H1 (cell line): ENCODE data around the gene GGA1. TPM values are rescaled to one million over a fixed set of nuclear protein-coding genes. Genes with fewer than 3 reads are reported as not detected.

Source experiments
- CTCF ChIA-PET: fragments of 300-600 bp; sonication (Branson Sonifier 250); formaldehyde crosslinking; loops from one replicate; lab custom pipeline; 2021; ENCODE audit not compliant: partially characterized antibody; lab: Charles Lee
- POLR2A ChIA-PET: fragments of 300-600 bp; sonication (Branson Sonifier 250); formaldehyde crosslinking; loops from one replicate; lab custom pipeline; 2021; ENCODE audit warnings: inconsistent platforms; ENCODE audit not compliant: partially characterized antibody; lab: Charles Lee
- DNase-seq, 2 experiments: peaks; one replicate each; pipeline versions ENCODE4 v3.0.0 to v3.0.0-alpha.2; 2010 to 2022; ENCODE audit warnings: low spot score in 2 of 2, low read depth in 1 of 2, mixed read lengths in 1 of 2
- FAIRE-seq: peaks from 2 replicates; lab custom pipeline; 2011; peaks lifted over from hg19 to GRCh38; lab: Jason Lieb, UNC
- H2AFZ ChIP-seq: 2 replicates; pipeline ENCODE4 v1.8.1; 2012; ENCODE audit warnings: low read length, inconsistent platforms
- H2AK5ac ChIP-seq: 2 replicates; pipeline ENCODE4 v1.6.1; 2013; ENCODE audit warnings: low read depth, low read length
- H2BK120ac ChIP-seq: replicated peaks from 2 replicates; pipeline ENCODE3; 2013; ENCODE audit warnings: low read depth, low read length, inconsistent platforms
- H2BK12ac ChIP-seq: 2 replicates; pipeline ENCODE4 v1.6.1; 2013; ENCODE audit warnings: low read depth, low read length
- H2BK15ac ChIP-seq: 2 replicates; pipeline ENCODE4 v1.6.1; 2013; ENCODE audit warnings: low read length
- H2BK20ac ChIP-seq: 2 replicates; pipeline ENCODE4 v1.6.1; 2013; ENCODE audit warnings: low read length
- H2BK5ac ChIP-seq: 2 replicates; pipeline ENCODE4 v1.6.1; 2013; ENCODE audit warnings: low read depth, low read length
- H3K14ac ChIP-seq: 2 replicates; pipeline ENCODE4 v1.6.1; 2013; ENCODE audit warnings: inconsistent platforms; ENCODE audit not compliant: insufficient read length
- H3K18ac ChIP-seq: 2 replicates; pipeline ENCODE4 v1.6.1; 2013; ENCODE audit warnings: low read length; ENCODE audit errors: extremely low read depth
- H3K23ac ChIP-seq: 2 replicates; pipeline ENCODE4 v1.6.1; 2013; ENCODE audit warnings: inconsistent platforms; ENCODE audit not compliant: insufficient read length
- H3K23me2 ChIP-seq: 2 replicates; pipeline ENCODE4 v1.6.1; 2013; ENCODE audit warnings: low read depth, low read length
- H3K27ac ChIP-seq: 2 replicates; pipeline ENCODE4 v1.6.1; 2011; ENCODE audit warnings: low read depth, low read length, inconsistent platforms
- H3K27me3 ChIP-seq, 4 experiments: replicated peaks in 1 of 4; 1 replicate in 1 of 4; 2 replicates in 3 of 4; pipeline versions ENCODE4 v1.6.1 to v1.8.1; 2011 to 2013; ENCODE audit warnings: low read length in 3 of 4, mild to moderate bottlenecking in 3 of 4, inconsistent platforms in 2 of 4, mixed read lengths in 2 of 4, moderate library complexity in 1 of 4; ENCODE audit not compliant: control insufficient read depth in 3 of 4, insufficient read depth in 3 of 4; ENCODE audit errors: extremely low read depth in 1 of 4
- H3K36me3 ChIP-seq, 4 experiments: 2 replicates each; pipeline versions ENCODE4 v1.6.1 to v1.8.1; 2011 to 2013; ENCODE audit warnings: mild to moderate bottlenecking in 4 of 4, low read length in 3 of 4, moderate library complexity in 2 of 4, control low read depth in 1 of 4, inconsistent platforms in 1 of 4; ENCODE audit not compliant: insufficient read depth in 4 of 4, control insufficient read depth in 2 of 4
- H3K4ac ChIP-seq: replicated peaks from 2 replicates; pipeline ENCODE3; 2013; ENCODE audit warnings: low read length, low read depth, mixed read lengths, inconsistent platforms; ENCODE audit not compliant: insufficient read length
- H3K4me1 ChIP-seq, 4 experiments: replicated peaks in 1 of 4; 1 replicate in 1 of 4; 2 replicates in 3 of 4; pipeline versions ENCODE4 v1.6.1 to v1.8.1; 2011 to 2013; ENCODE audit warnings: low read length in 3 of 4, inconsistent platforms in 2 of 4, mixed read lengths in 1 of 4; ENCODE audit not compliant: insufficient read depth in 4 of 4, control insufficient read depth in 3 of 4
- H3K4me2 ChIP-seq, 2 experiments: 2 replicates each; pipeline versions ENCODE4 v1.6.1 to v1.8.1; 2011 to 2013; ENCODE audit warnings: low read depth in 2 of 2, low read length in 2 of 2, control low read depth in 1 of 2, inconsistent platforms in 1 of 2, mild to moderate bottlenecking in 1 of 2; ENCODE audit not compliant: insufficient read depth in 1 of 2
- H3K4me3 ChIP-seq, 4 experiments: fragments of 200-600, 300-600 bp in 1 of 4; sonication (generic), shearing (Covaris generic), sonication (Bioruptor Twin) in 1 of 4; 2 replicates each; pipeline versions ENCODE4 v1.5.1 to v1.8.1; 2011 to 2016; ENCODE audit warnings: low read length in 4 of 4, low read depth in 3 of 4, control low read depth in 2 of 4, inconsistent platforms in 2 of 4, mild to moderate bottlenecking in 2 of 4, mixed read lengths in 1 of 4, moderate library complexity in 1 of 4; ENCODE audit not compliant: insufficient read depth in 2 of 4; ENCODE audit errors: extremely low read depth in 1 of 4
- H3K56ac ChIP-seq: replicated peaks from 2 replicates; pipeline ENCODE3; 2013; ENCODE audit warnings: low read depth, mild to moderate bottlenecking, mixed read lengths, low read length, inconsistent platforms; ENCODE audit not compliant: insufficient read length
- H3K79me1 ChIP-seq: 2 replicates; pipeline ENCODE4 v1.6.1; 2013; ENCODE audit warnings: low read depth, low read length, control low read depth
- H3K79me2 ChIP-seq, 2 experiments: 2 replicates each; pipeline versions ENCODE4 v1.6.1 to v1.8.1; 2012 to 2013; ENCODE audit warnings: low read length in 2 of 2, mild to moderate bottlenecking in 2 of 2, inconsistent platforms in 1 of 2; ENCODE audit not compliant: insufficient read depth in 2 of 2, control insufficient read depth in 1 of 2
- H3K9ac ChIP-seq, 4 experiments: replicated peaks in 1 of 4; 1 replicate in 1 of 4; 2 replicates in 3 of 4; pipeline versions ENCODE4 v1.6.1 to v1.8.1; 2011 to 2013; ENCODE audit warnings: low read depth in 3 of 4, low read length in 3 of 4, control low read depth in 2 of 4, mild to moderate bottlenecking in 2 of 4, moderate library complexity in 2 of 4, inconsistent platforms in 1 of 4; ENCODE audit errors: extremely low read depth in 1 of 4
- H3K9me3 ChIP-seq, 2 experiments: 2 replicates each; pipeline versions ENCODE4 v1.6.1 to v1.8.1; 2012 to 2013; ENCODE audit warnings: mild to moderate bottlenecking in 2 of 2, moderate library complexity in 2 of 2, control low read depth in 1 of 2, inconsistent platforms in 1 of 2, low read depth in 1 of 2, low read length in 1 of 2, mixed read lengths in 1 of 2; ENCODE audit not compliant: insufficient read depth in 2 of 2
- H4K20me1 ChIP-seq, 2 experiments: replicated peaks in 1 of 2; 2 replicates each; pipeline versions ENCODE3 to v1.8.1; 2011 to 2013; ENCODE audit warnings: inconsistent platforms in 2 of 2, low read length in 2 of 2, mild to moderate bottlenecking in 1 of 2; ENCODE audit not compliant: insufficient read depth in 2 of 2, control insufficient read depth in 1 of 2
- H4K5ac ChIP-seq: 2 replicates; pipeline ENCODE4 v1.6.1; 2013; ENCODE audit warnings: low read length, low read depth, mixed read lengths, inconsistent platforms; ENCODE audit not compliant: insufficient read length
- H4K8ac ChIP-seq: 2 replicates; pipeline ENCODE4 v1.8.0; 2013; ENCODE audit warnings: mild to moderate bottlenecking, moderate library complexity, low read length, inconsistent platforms; ENCODE audit not compliant: insufficient read depth; ENCODE audit errors: extremely low read depth
- H4K91ac ChIP-seq: replicated peaks from 2 replicates; pipeline ENCODE3; 2013; ENCODE audit warnings: low read length, mixed read lengths, inconsistent platforms; ENCODE audit not compliant: insufficient read length
- E2F6 ChIP-seq: IDR thresholded peaks from 2 replicates; pipeline ENCODE4 v1.6.1; 2012; ENCODE audit warnings: inconsistent platforms
- JUND ChIP-seq: IDR thresholded peaks from 2 replicates; pipeline ENCODE4 v1.6.1; 2011; ENCODE audit warnings: mild to moderate bottlenecking, improper control_type of control experiment, low read length
- MAX ChIP-seq: IDR thresholded peaks from 2 replicates; pipeline ENCODE4 v1.6.1; 2012; ENCODE audit warnings: inconsistent platforms
- PHF8 ChIP-seq: fragments of 200-600 bp; sonication (generic); conservative IDR thresholded peaks from 2 replicates; pipeline ENCODE4 v1.7.1; 2012; ENCODE audit warnings: low read depth, mild to moderate bottlenecking, inconsistent platforms, low read length, moderate library complexity
- POLR2AphosphoS5 ChIP-seq: IDR thresholded peaks from 2 replicates; pipeline ENCODE4 v1.6.1; 2011; ENCODE audit warnings: low read depth, low read length
- SP1 ChIP-seq: IDR thresholded peaks from 2 replicates; pipeline ENCODE4 v1.6.1; 2011; ENCODE audit warnings: low read depth, low read length
- TBP ChIP-seq: IDR thresholded peaks from 2 replicates; pipeline ENCODE4 v1.6.1; 2011; ENCODE audit warnings: low read depth, low read length, improper control_type of control experiment
- USF2 ChIP-seq: IDR thresholded peaks from 2 replicates; pipeline ENCODE4 v1.6.1; 2011; ENCODE audit warnings: low read length, improper control_type of control experiment
- WGBS, 2 experiments: shearing (Covaris generic) in 1 of 2; methylation state at CpG; one replicate each; pipeline versions ENCODE4 v1.1.6 to v1.1.7; 2013 to 2015; ENCODE audit warnings: low lambda C conversion rate in 2 of 2, mixed read lengths in 2 of 2, inconsistent platforms in 1 of 2, low coverage in 1 of 2, missing lambda C conversion rate in 1 of 2; ENCODE audit not compliant: insufficient replicate concordance in 2 of 2, insufficient coverage in 1 of 2, insufficient read length in 1 of 2; ENCODE audit errors: extremely low coverage in 1 of 2, missing lambda C conversion rate in 1 of 2; 5-methylcytosine and 5-hydroxymethylcytosine counted together
- polyA plus RNA-seq, 7 experiments: library from polyadenylated mRNA; depleted of rRNA in 3 of 7; stranded (reverse) in 5 of 7; unstranded in 2 of 7; fragments of >200 nt in 5 of 7; fragments of 200-250 nt in 2 of 7; gene quantifications; 1 replicate in 5 of 7; 2 replicates in 1 of 7; 4 replicates in 1 of 7; pipeline versions ENCODE4 v1.2.1 to v1.2.3, GENCODE V29; 2011 to 2013; ENCODE audit warnings: missing spikeins in 2 of 7, mixed read lengths in 2 of 7
- total RNA-seq: library from RNA; stranded (reverse); fragmentation: NEBNext Ultra II Directional; extraction: Animal tissue kit (Norgen Biotek cat#: 25700); gene quantifications from 2 replicates; pipeline ENCODE4 v1.2.1, GENCODE V29; 2021

GGA1 gene
- total and polyA plus RNA-seq, 2 of the 8 experiments (the other 6 are each of a cell fraction or from before 2014, with no cell fraction given), result 49.3 to 57.2 TPM

- FAIRE-seq, result peak; percentile 75
- Histone ChIP-seq H4K20me1 (no peaks in the 10 kb centered on the region), H3K27me3 (no peaks in the 10 kb centered on the region), H2AK5ac (no peak overlapping the region), H2BK5ac (peak overlapping the region; percentile 100; the same call in 1 of the 2 replicates), H3K79me2 (peaks cover 0 to 11% of the 10 kb centered on the region in 2 experiments; a peak in 1 of 4 replicates), H3K9ac (peak overlapping the region; percentile 36 to 71 (median 62); a peak in 5 of 7 replicates), H4K91ac (no peak overlapping the region), H3K4me2 (peak overlapping the region; percentile 54 to 68), H3K4me3 (peak overlapping the region; percentile 49 to 78 (median 68)), H3K56ac (no peak overlapping the region), H3K23me2 (peaks cover 13% of the 10 kb centered on the region), H3K18ac (peak overlapping the region; percentile 86; the same call in 1 of the 2 replicates), H3K14ac (no peak overlapping the region), H3K23ac (no peak overlapping the region), H2BK20ac (no peak overlapping the region), H3K36me3 (no peaks in the 10 kb centered on the region; a peak in 1 of 8 replicates), H2BK12ac (no peak overlapping the region; the same call in 1 of the 2 replicates), H4K5ac (peak overlapping the region; percentile 60), H3K79me1 (0 out of 2 replicates have a peak, but pooled peaks cover 7% of the 10 kb centered on the region), H3K4ac (no peak overlapping the region), H3K27ac (peak overlapping the region; percentile 42; the same call in 1 of the 2 replicates), H2AFZ (no peak overlapping the region; the same call in 1 of the 2 replicates), H2BK15ac (0 out of 2 replicates have a peak overlapping the region, but pooled peaks have one; percentile 50), H3K4me1 (peaks cover 0 to 8% (median 6%) of the 10 kb centered on the region in 4 experiments; a peak in 6 of 7 replicates), H4K8ac (no peak overlapping the region), H2BK120ac (no peak overlapping the region), H3K9me3 (no peaks in the 10 kb centered on the region)
- WGBS, 2 experiments, result 3% methylated on average over 26 of the region's 44 CpGs; no CpG with 5 or more reads in 1 of the 2 experiments
- POLR2A ChIA-PET, result interaction anchor here (0.6 to 7.8 kb wide), 30 partner anchors 9 to 1830 kb away, joined by 3 to 63 read pairs (median 4); partner anchors contain the start of gene TRIOBP
- CTCF ChIA-PET, result interaction anchor here (0.6 to 4.5 kb wide), 41 partner anchors 8 to 1310 kb away, joined by 3 to 35 read pairs (median 4); partner anchors contain the start of genes PDXP and SH3BP1
- DNase-seq, result peak; percentile 92 to 100
- TF ChIP-seq SP1 (peak; percentile 87), MAX (peak; percentile 84), E2F6 (peak; percentile 66), JUND (peak; percentile 68; the same call in 1 of the 2 replicates), POLR2AphosphoS5 (peak; percentile 78), TBP (peak; percentile 69), PHF8 (peak; percentile 40), USF2 (no peak)
These were observed 1.4 kb upstream of the GGA1 start for GRCh38 chr22:37607010-37607934.
